ENCODE data around the gene TJP2.

Gene TJP2

GRCh38 chr9:69221036-69221435 is 47.0 kb downstream of the TJP2 start:
- 96 to 97% methylated on average over 47 of the region's 47 CpGs for WGBS, 2 experiments
- H3K27ac ChIP-seq (ENCODE audit: insufficient read depth, low read depth, low read length, poor library complexity, severe bottlenecking), result no peak overlapping the region
- H3K36me3 ChIP-seq (ENCODE audit: control insufficient read depth, insufficient read depth, low read length), result no peaks in the 10 kb centered on the region
- no peaks in the 10 kb centered on the region for H3K9me3 ChIP-seq (ENCODE audit: control insufficient read depth, low read length)
- H3K4me1 ChIP-seq (ENCODE audit: control insufficient read depth, insufficient read depth, low read length), result no peaks in the 10 kb centered on the region
- no peaks in the 10 kb centered on the region for H3K27me3 ChIP-seq (ENCODE audit: control insufficient read depth, insufficient read depth, low read length, poor library complexity, severe bottlenecking)
- no peak overlapping the region for H3K4me3 ChIP-seq (ENCODE audit: insufficient read depth, low read depth, low read length)

DNA sequence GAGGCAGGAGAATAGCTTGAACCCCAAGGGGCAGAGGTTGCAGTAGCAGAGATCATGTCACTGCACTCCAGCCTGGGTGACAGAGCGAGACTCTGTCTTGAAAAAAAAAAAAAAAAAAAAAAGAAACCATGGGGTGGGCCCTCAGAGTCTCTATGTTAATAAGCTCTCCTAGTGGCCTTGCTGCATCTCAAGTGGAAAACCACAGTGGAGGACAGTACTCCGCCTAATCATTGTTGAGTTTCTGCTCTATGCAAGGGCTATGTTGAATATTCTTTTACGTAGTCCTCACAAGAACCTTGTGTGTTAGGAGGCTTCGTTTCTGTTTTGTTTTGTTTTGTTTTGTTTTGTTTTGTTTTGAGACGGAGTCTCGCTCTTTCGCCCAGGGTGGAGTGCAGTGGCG is 48.9 kb downstream of the TJP2 start:
- 95 to 97% methylated on average over 8 of the region's 8 CpGs for WGBS, 2 experiments
- no peak overlapping the region for H3K27ac ChIP-seq (ENCODE audit: insufficient read depth, low read depth, low read length, poor library complexity, severe bottlenecking)
- no peak overlapping the region for H3K4me3 ChIP-seq (ENCODE audit: insufficient read depth, low read depth, low read length)
- H3K36me3 ChIP-seq (ENCODE audit: control insufficient read depth, insufficient read depth, low read length), result no peaks in the 10 kb centered on the region
- no peaks in the 10 kb centered on the region for H3K4me1 ChIP-seq (ENCODE audit: control insufficient read depth, insufficient read depth, low read length)
- H3K9me3 ChIP-seq (ENCODE audit: control insufficient read depth, low read length), result no peaks in the 10 kb centered on the region
- H3K27me3 ChIP-seq (ENCODE audit: control insufficient read depth, insufficient read depth, low read length, poor library complexity, severe bottlenecking), result no peaks in the 10 kb centered on the region

- no peaks in the 10 kb centered on the region for H3K9me3 ChIP-seq (ENCODE audit: control insufficient read depth, low read length)
- H3K4me1 ChIP-seq (ENCODE audit: control insufficient read depth, insufficient read depth, low read length), result no peaks in the 10 kb centered on the region
- H3K27ac ChIP-seq (ENCODE audit: insufficient read depth, low read depth, low read length, poor library complexity, severe bottlenecking), result no peak overlapping the region
- no peaks in the 10 kb centered on the region for H3K27me3 ChIP-seq (ENCODE audit: control insufficient read depth, insufficient read depth, low read length, poor library complexity, severe bottlenecking)
- H3K36me3 ChIP-seq (ENCODE audit: control insufficient read depth, insufficient read depth, low read length), result no peaks in the 10 kb centered on the region
- H3K4me3 ChIP-seq (ENCODE audit: insufficient read depth, low read depth, low read length), result no peak overlapping the region
- WGBS, 2 experiments, result 9 to 35% methylated on average over 1 of the region's 2 CpGs
These were observed 49.5 kb downstream of the TJP2 start for GRCh38 chr9:69223605-69224004.

- H3K27ac ChIP-seq (ENCODE audit: insufficient read depth, low read depth, low read length, poor library complexity, severe bottlenecking), result no peak overlapping the region
These were observed 55.3 kb downstream of the TJP2 start for GRCh38 chr9:69229367-69229766.

GRCh38 chr9:69232135-69232534 is 58.1 kb downstream of the TJP2 start:
- no peaks in the 10 kb centered on the region for H3K27me3 ChIP-seq (ENCODE audit: control insufficient read depth, insufficient read depth, low read length, poor library complexity, severe bottlenecking)
- no peaks in the 10 kb centered on the region for H3K9me3 ChIP-seq (ENCODE audit: control insufficient read depth, low read length)
- WGBS, 2 experiments, result 62 to 70% methylated on average over 6 of the region's 6 CpGs
- H3K27ac ChIP-seq (ENCODE audit: insufficient read depth, low read depth, low read length, poor library complexity, severe bottlenecking), result no peak overlapping the region
- H3K36me3 ChIP-seq (ENCODE audit: control insufficient read depth, insufficient read depth, low read length), result no peaks in the 10 kb centered on the region
- no peak overlapping the region for H3K4me3 ChIP-seq (ENCODE audit: insufficient read depth, low read depth, low read length)
- no peaks in the 10 kb centered on the region for H3K4me1 ChIP-seq (ENCODE audit: control insufficient read depth, insufficient read depth, low read length)

More at GRCh38 chr9:69229367-69229766, 55.3 kb downstream of the TJP2 start:
- Histone ChIP-seq H3K9me3 (ENCODE audit: control insufficient read depth, low read length) (no peaks in the 10 kb centered on the region), H3K27me3 (ENCODE audit: control insufficient read depth, insufficient read depth, low read length, poor library complexity, severe bottlenecking) (no peaks in the 10 kb centered on the region), H3K4me1 (ENCODE audit: control insufficient read depth, insufficient read depth, low read length) (no peaks in the 10 kb centered on the region), H3K36me3 (ENCODE audit: control insufficient read depth, insufficient read depth, low read length) (no peaks in the 10 kb centered on the region), H3K4me3 (ENCODE audit: insufficient read depth, low read depth, low read length) (no peak overlapping the region)
- 74 to 77% methylated on average over 5 of the region's 5 CpGs for WGBS, 2 experiments

DNA sequence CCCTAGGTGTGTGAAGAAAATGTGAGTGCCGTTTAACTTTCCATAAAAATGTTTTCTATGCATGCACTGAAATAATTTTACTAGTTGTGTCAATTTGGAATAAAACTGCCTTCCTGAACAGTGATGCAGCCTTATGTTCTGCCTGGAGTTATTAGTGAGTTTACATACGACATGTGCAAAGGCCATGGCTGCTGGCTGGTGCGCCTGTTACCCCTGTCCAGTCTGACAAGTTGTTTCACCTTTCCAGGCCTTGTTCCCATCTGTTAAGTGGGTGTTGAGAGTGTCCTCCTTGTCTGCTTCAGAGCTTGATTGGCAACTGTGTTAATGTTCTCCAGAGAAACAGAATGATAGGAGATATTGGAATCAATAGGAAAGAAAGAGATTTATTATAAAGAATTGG is 60.6 kb downstream of the TJP2 start:
- H3K36me3 ChIP-seq (ENCODE audit: control insufficient read depth, insufficient read depth, low read length), result no peaks in the 10 kb centered on the region
- no peak overlapping the region for H3K4me3 ChIP-seq (ENCODE audit: insufficient read depth, low read depth, low read length)
- no peaks in the 10 kb centered on the region for H3K27me3 ChIP-seq (ENCODE audit: control insufficient read depth, insufficient read depth, low read length, poor library complexity, severe bottlenecking)
- WGBS, 2 experiments, result 83 to 89% methylated on average over 3 of the region's 3 CpGs
- no peaks in the 10 kb centered on the region for H3K9me3 ChIP-seq (ENCODE audit: control insufficient read depth, low read length)
- H3K4me1 ChIP-seq (ENCODE audit: control insufficient read depth, insufficient read depth, low read length), result no peaks in the 10 kb centered on the region
- H3K27ac ChIP-seq (ENCODE audit: insufficient read depth, low read depth, low read length, poor library complexity, severe bottlenecking), result no peak overlapping the region

DNA sequence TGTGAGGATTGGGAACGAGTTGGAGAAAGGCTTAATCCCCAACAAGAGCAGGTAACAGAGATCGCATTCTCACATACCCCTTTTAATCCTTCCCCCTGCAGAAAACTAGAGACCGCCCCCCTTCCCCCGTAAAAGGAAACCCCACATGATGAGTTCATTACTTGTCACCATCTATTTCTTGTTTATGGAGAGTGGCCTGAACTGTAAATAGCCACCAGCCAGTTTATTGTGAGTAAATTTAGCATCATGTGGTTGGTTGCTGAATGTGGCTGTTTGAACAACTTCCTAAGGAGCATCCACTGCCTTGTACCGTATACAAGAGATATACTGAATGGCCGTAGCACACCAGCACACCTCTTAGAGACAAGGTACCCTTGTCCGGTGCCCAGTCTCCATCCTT is 62.1 kb downstream of the TJP2 start:
- H3K36me3 ChIP-seq (ENCODE audit: control insufficient read depth, insufficient read depth, low read length), result no peaks in the 10 kb centered on the region
- no peaks in the 10 kb centered on the region for H3K9me3 ChIP-seq (ENCODE audit: control insufficient read depth, low read length)
- no peaks in the 10 kb centered on the region for H3K4me1 ChIP-seq (ENCODE audit: control insufficient read depth, insufficient read depth, low read length)
- no peak overlapping the region for H3K27ac ChIP-seq (ENCODE audit: insufficient read depth, low read depth, low read length, poor library complexity, severe bottlenecking)
- no peak overlapping the region for H3K4me3 ChIP-seq (ENCODE audit: insufficient read depth, low read depth, low read length)
- WGBS, 2 experiments, result 86 to 87% methylated on average over 7 of the region's 7 CpGs
- H3K27me3 ChIP-seq (ENCODE audit: control insufficient read depth, insufficient read depth, low read length, poor library complexity, severe bottlenecking), result no peaks in the 10 kb centered on the region

DNA sequence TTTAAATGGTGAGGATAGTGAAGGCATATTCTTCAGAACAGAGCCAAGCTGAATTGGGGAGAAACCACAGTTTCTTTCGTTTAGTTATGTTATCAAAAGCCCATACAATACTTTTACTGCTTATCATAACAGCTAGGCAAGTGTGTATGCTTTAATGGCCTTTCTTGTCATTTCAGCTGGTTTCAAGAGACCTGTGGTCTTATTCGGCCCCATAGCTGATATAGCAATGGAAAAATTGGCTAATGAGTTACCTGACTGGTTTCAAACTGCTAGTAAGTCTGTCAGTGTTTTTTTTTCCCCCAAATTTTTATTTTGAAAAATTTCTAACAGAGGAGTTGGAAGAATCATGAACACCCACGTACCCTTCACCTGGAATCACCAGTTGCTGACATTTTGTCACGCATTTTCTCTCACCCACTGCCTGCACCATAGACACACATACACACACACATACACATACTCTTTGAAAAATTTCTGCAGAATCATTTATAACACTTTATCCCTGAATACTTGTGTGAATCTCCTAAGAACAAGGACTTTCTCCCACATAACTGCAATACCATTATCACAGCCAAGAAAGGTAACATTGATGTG is 63.7 kb downstream of the TJP2 start:
- H3K36me3 ChIP-seq (ENCODE audit: control insufficient read depth, insufficient read depth, low read length), result no peaks in the 10 kb centered on the region
- 88 to 90% methylated on average over 4 of the region's 4 CpGs for WGBS, 2 experiments
- H3K9me3 ChIP-seq (ENCODE audit: control insufficient read depth, low read length), result no peaks in the 10 kb centered on the region
- H3K27ac ChIP-seq (ENCODE audit: insufficient read depth, low read depth, low read length, poor library complexity, severe bottlenecking), result no peak overlapping the region
- no peaks in the 10 kb centered on the region for H3K4me1 ChIP-seq (ENCODE audit: control insufficient read depth, insufficient read depth, low read length)
- no peak overlapping the region for H3K4me3 ChIP-seq (ENCODE audit: insufficient read depth, low read depth, low read length)
- no peaks in the 10 kb centered on the region for H3K27me3 ChIP-seq (ENCODE audit: control insufficient read depth, insufficient read depth, low read length, poor library complexity, severe bottlenecking)

DNA sequence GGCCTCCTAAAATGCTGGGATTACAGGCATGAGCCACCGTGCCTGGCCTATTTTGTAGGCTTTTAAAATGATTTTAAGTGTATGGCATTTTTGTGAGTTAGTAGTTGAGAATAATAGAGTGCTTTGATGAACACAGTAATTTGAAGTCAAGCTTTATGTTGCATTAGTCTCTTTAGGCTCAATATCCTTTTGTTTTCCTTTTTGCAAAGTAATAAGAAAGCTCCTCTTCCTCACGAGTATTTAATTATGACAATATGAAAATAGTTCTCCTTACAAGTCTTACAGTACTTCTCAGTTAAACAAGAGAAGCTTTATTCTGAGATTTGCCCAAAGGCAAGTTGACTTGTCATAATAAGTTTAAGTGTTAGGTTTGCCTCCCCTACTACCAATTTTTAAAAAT is 69.0 kb downstream of the TJP2 start:
- H3K4me1 ChIP-seq (ENCODE audit: control insufficient read depth, insufficient read depth, low read length), result no peaks in the 10 kb centered on the region
- H3K27ac ChIP-seq (ENCODE audit: insufficient read depth, low read depth, low read length, poor library complexity, severe bottlenecking), result no peak overlapping the region
- no peaks in the 10 kb centered on the region for H3K9me3 ChIP-seq (ENCODE audit: control insufficient read depth, low read length)
- H3K36me3 ChIP-seq (ENCODE audit: control insufficient read depth, insufficient read depth, low read length), result no peaks in the 10 kb centered on the region
- no peak overlapping the region for H3K4me3 ChIP-seq (ENCODE audit: insufficient read depth, low read depth, low read length)
- WGBS, 2 experiments, result 93 to 98% methylated on average over 1 of the region's 2 CpGs
- H3K27me3 ChIP-seq (ENCODE audit: control insufficient read depth, insufficient read depth, low read length, poor library complexity, severe bottlenecking), result no peaks in the 10 kb centered on the region

DNA sequence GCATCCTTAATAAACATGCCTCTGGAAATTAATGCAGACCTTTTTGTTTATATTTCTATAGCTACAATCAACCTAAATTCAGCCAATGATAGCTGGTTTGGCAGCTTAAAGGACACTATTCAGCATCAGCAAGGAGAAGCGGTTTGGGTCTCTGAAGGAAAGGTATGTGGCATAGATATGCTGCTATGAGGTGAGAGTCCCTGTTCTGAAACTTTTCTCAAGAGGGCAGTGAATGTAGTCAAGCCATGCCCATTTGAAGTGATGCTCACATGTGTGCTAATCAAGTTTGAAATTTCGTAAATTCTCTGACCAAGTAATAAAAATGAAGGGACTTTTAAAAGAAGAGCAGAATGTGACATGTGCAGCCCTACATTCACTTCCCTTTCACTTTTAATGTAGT is 72.6 kb downstream of the TJP2 start:
- H3K9me3 ChIP-seq (ENCODE audit: control insufficient read depth, low read length), result no peaks in the 10 kb centered on the region
- H3K36me3 ChIP-seq (ENCODE audit: control insufficient read depth, insufficient read depth, low read length), result peaks cover 3% of the 10 kb centered on the region
- H3K27ac ChIP-seq (ENCODE audit: insufficient read depth, low read depth, low read length, poor library complexity, severe bottlenecking), result no peak overlapping the region
- no peaks in the 10 kb centered on the region for H3K4me1 ChIP-seq (ENCODE audit: control insufficient read depth, insufficient read depth, low read length)
- H3K4me3 ChIP-seq (ENCODE audit: insufficient read depth, low read depth, low read length), result no peak overlapping the region
- 97 to 99% methylated on average over 2 of the region's 2 CpGs for WGBS, 2 experiments
- no peaks in the 10 kb centered on the region for H3K27me3 ChIP-seq (ENCODE audit: control insufficient read depth, insufficient read depth, low read length, poor library complexity, severe bottlenecking)

- 91 to 92% methylated on average over 22 of the region's 22 CpGs for WGBS, 2 experiments
These were observed 73.9 kb downstream of the TJP2 start for GRCh38 chr9:69248005-69248404.

More at GRCh38 chr9:69248005-69248404, 73.9 kb downstream of the TJP2 start:
- no peak overlapping the region for H3K27ac ChIP-seq (ENCODE audit: insufficient read depth, low read depth, low read length, poor library complexity, severe bottlenecking)
- H3K36me3 ChIP-seq (ENCODE audit: control insufficient read depth, insufficient read depth, low read length), result peaks cover 3% of the 10 kb centered on the region
- H3K4me1 ChIP-seq (ENCODE audit: control insufficient read depth, insufficient read depth, low read length), result no peaks in the 10 kb centered on the region
- no peak overlapping the region for H3K4me3 ChIP-seq (ENCODE audit: insufficient read depth, low read depth, low read length)
- H3K9me3 ChIP-seq (ENCODE audit: control insufficient read depth, low read length), result no peaks in the 10 kb centered on the region
- no peaks in the 10 kb centered on the region for H3K27me3 ChIP-seq (ENCODE audit: control insufficient read depth, insufficient read depth, low read length, poor library complexity, severe bottlenecking)
